GM12875 (cell line): Measurements from ENCODE around the gene SHISAL1.
"Not testable (repeated sequence)": the region's sequence is repeated elsewhere in the genome, so short reads cannot be mapped to it uniquely, and the experiment has no call there.

Source experiments
- H3K4me3 ChIP-seq: one replicate; pipeline ENCODE4 v1.5.1; 2011; ENCODE audit warnings: low read depth, low read length, control low read depth
- TF ChIP-seq, protein P1 (sequence below): IDR thresholded peaks from 2 replicates; pipeline ENCODE4 v1.5.1; 2011; ENCODE audit warnings: low read depth, mild to moderate bottlenecking, control low read depth, inconsistent platforms, low read length, moderate library complexity, borderline replicate concordance; ENCODE audit not compliant: insufficient read depth

Gene SHISAL1

DNA sequence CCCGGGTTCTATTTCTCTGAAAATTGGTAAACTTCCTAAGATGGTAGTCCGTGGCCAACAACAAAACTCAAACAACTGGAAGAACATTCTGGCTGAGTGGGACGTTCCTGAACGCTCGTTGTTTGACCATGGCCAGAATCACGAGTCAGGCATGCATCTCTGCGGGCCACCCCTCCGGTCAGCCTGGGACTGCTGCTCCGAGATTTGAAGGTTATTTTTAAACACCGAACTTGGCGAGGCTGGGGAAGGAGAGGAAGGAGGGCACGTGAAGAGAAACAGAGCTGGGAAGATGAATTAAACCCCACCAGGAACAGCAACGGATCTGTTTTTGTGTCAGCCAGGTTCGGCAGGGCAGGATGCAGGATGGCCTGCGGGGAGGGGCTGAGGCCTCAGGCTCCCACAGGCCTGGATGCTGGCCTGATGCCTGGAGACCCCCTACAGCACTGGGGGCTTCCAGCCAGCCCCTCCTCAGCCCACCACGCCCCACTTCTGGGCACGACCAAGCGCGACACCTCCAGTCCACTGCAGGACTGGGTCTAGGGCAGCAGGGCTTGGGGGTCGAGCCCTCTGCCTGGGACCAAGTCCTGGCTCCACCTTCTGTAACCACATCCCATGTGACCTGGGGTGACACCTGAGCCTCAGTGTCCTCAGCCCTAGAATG, 5.1 kb downstream of the SHISAL1 start:
- TF ChIP-seq, protein P1, sequence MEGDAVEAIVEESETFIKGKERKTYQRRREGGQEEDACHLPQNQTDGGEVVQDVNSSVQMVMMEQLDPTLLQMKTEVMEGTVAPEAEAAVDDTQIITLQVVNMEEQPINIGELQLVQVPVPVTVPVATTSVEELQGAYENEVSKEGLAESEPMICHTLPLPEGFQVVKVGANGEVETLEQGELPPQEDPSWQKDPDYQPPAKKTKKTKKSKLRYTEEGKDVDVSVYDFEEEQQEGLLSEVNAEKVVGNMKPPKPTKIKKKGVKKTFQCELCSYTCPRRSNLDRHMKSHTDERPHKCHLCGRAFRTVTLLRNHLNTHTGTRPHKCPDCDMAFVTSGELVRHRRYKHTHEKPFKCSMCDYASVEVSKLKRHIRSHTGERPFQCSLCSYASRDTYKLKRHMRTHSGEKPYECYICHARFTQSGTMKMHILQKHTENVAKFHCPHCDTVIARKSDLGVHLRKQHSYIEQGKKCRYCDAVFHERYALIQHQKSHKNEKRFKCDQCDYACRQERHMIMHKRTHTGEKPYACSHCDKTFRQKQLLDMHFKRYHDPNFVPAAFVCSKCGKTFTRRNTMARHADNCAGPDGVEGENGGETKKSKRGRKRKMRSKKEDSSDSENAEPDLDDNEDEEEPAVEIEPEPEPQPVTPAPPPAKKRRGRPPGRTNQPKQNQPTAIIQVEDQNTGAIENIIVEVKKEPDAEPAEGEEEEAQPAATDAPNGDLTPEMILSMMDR = no peak
- no peak overlapping the region for H3K4me3 ChIP-seq

DNA sequence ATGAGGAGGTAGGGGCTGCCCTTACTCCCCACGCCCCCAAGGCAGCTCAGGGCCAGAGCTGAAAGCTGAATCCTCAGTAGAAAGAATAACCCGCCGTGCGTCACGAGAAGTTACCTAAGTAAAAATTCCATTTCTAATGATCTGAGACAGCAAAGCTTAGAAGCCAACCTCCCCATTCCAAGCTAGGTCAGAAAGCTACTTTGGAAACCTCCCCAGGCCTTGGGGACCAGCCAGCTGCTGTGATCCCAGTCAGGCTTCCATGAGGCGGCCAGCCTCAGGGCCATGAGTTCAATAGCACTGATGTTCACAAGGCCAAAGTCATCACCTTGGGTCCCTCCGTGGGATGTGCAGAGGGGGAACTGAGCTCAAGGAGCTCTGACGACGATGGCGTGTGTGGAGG, 6.9 kb downstream of the SHISAL1 start:
- H3K4me3 ChIP-seq = no peak overlapping the region
- TF ChIP-seq, protein P1 = no peak

DNA sequence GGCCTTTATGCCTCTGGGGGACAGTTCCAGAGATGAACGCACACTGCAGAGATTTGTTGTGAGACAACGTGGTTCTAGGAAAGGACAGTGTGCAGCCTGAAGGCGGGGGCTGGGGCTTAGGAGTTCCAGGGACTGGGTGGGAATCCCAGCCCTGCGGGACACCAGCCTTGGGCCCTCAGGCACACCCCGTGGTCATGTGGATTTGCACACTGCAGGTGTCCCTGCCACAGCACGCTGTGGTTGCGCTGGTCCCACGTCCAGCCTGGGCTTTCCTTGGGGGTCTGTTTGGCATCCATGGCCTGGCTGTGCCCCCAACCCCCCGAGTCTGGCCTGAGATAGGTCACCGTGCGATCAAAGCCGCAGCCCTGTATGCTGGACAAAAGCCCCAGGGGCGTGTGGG, 7.3 kb downstream of the SHISAL1 start:
- TF ChIP-seq, protein P1 = no peak
- no peak overlapping the region for H3K4me3 ChIP-seq

DNA sequence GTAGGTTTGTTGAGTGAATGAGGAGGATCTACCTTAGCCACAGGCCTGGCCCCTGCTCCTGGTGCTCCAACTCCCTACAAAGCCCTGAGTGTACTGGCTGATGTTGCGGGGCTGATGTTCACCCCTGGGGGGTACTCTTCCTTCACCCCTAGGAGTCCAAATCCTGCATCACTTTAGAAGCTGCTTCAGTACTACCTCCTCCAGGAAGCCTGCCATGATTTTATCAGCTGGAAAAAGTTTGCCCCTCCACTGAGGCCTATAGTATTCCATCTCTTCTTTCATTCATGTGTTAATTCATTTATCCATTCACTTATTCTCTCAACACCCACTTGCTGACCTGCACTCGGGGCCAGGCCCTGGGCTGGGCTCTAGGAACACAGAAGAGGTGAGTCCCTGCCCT, 7.8 kb downstream of the SHISAL1 start:
- TF ChIP-seq, protein P1 = no peak

DNA sequence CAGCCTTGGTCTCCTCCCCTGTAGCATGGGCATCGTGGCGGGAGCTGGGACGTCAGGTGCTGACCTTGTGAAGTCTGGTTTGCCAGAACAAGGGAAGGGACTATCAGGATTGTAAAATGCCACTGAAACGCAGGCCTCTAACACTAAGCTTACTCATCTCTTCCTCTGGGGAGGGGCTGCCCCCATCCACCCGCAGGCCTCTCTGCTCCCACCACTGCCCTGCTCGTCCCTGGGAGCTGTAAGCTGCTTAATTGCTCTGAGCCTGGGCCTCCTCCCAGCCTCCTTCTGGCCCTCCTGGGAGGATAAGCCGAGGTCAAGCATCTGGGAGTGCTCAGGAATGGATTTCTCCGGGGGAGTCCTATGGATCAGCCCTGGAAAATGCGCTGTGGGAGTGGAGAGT, 8.4 kb downstream of the SHISAL1 start:
- H3K4me3 ChIP-seq = no peak overlapping the region
- TF ChIP-seq, protein P1 = no peak

More for the DNA sequence above, 7.8 kb downstream of the SHISAL1 start:
- no peak overlapping the region for H3K4me3 ChIP-seq

DNA sequence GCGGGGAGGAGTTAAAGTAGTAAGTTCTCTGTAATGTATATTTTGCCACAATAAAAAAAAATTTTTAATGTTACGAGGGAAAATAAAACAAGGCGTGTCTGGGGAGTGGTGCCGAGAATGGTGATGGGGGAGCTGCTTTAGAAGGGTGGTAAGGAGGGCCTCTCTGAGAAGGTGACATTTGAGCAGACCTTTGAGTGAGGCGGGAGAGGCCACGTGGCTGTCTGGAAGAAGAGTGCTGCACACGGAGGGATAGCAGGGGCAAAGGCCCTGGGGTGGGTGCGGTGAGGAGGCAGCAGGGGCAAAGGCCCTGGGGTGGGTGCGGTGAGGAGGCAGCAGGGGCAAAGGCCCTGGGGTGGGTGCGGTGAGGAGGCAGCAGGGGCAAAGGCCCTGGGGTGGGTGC, 10.4 kb downstream of the SHISAL1 start:
- not testable (repeated sequence) for H3K4me3 ChIP-seq

DNA sequence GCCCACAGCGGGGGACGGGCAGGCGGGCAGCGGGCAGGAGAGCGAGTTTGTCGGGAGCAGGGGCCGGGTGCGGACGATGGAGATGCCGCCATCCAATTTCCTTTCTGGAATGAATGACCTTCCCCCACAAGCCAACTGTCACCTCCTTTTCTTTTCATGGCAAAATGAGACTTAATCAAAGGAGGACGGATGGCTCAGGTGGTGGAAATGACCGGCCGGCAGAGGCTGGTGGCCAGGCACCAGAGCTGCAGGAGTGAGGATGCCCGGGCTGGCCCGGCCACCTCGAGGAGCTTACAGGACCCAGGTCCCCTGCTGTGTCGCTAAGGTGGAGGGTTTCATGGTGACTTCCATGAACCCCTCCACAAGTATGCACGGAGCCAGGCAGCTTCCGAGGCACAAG, 11.7 kb downstream of the SHISAL1 start:
- TF ChIP-seq, protein P1 = no peak
- H3K4me3 ChIP-seq = no peak overlapping the region
